ENCODE measurements around the gene AP1G1. TPM values are rescaled to one million over a fixed set of nuclear protein-coding genes. Genes with fewer than 3 reads are reported as not detected.

Gene AP1G1
- polyA plus RNA-seq, 2 of the 4 experiments (the other 2 are of a cell fraction) = 38.1 to 85.6 TPM

- ChIA-PET CTCF (interaction anchor here (0.5 to 1.2 kb wide), 4 partner anchors 57 to 277 kb away, joined by 3 to 5 read pairs (median 4); no protein-coding TSS in a partner anchor), POLR2A (interaction anchor here (0.6 kb wide), 1 partner anchor 55 kb away, joined by 3 read pairs; no protein-coding TSS in a partner anchor)
- H3K9me3 ChIP-seq = no peaks in the 10 kb centered on the region
- H3K27ac ChIP-seq = no peak overlapping the region
- no peak overlapping the region for H3K4me3 ChIP-seq
- no peak for DNase-seq (ENCODE audit: low read depth in 1 of 2, low spot score in 1 of 2)
- TF ChIP-seq USF2 (IDR thresholded peaks at IDR 0.05) = no peak
- no peak for TF ChIP-seq HMGXB4 (CRISPR knock-in tag; IDR thresholded peaks at IDR 0.05; ENCODE audit: borderline replicate concordance)
- no peak for TF ChIP-seq ZNF302 (CRISPR knock-in tag; IDR thresholded peaks at IDR 0.05)
- no peak for TF ChIP-seq TFCP2L1 (CRISPR knock-in tag; IDR thresholded peaks at IDR 0.05)
- 84% methylated on average over 2 of the region's 2 CpGs for WGBS (ENCODE audit: missing lambda C conversion rate)
- H3K4me2 ChIP-seq = no peak overlapping the region
- FAIRE-seq = no peak
- ATAC-seq = no peak
- H3K4me1 ChIP-seq = no peaks in the 10 kb centered on the region
Observed at GRCh38 chr16:71754652-71755051, 54.0 kb downstream of the AP1G1 start.

GRCh38 chr16:71754108-71754507, 54.5 kb downstream of the AP1G1 start:
- TF ChIP-seq TFCP2L1 (CRISPR knock-in tag; IDR thresholded peaks at IDR 0.05) = no peak
- no peak for TF ChIP-seq ZC3H11A (IDR thresholded peaks at IDR 0.05)
- no peak for TF ChIP-seq ELK1 (IDR thresholded peaks at IDR 0.05; ENCODE audit: low read depth, low read length)
- no peak for TF ChIP-seq ZFP36 (IDR thresholded peaks at IDR 0.05; ENCODE audit: borderline replicate concordance, partially characterized antibody)
- TF ChIP-seq E2F6 (IDR thresholded peaks at IDR 0.05; ENCODE audit: borderline replicate concordance, low read depth) = no peak
- no peak for TF ChIP-seq RARB (CRISPR knock-in tag; IDR thresholded peaks at IDR 0.05)
- no peak for TF ChIP-seq SMC3 (IDR thresholded peaks at IDR 0.05)
- no peak for TF ChIP-seq CBX2 (IDR thresholded peaks at IDR 0.05; ENCODE audit: borderline replicate concordance, low read depth)
- no peak for TF ChIP-seq HOXA7 (CRISPR knock-in tag; IDR thresholded peaks at IDR 0.05)
- no peak for TF ChIP-seq TP53 (CRISPR knock-in tag; IDR thresholded peaks at IDR 0.05)
- no peak for TF ChIP-seq FOSB (CRISPR knock-in tag; IDR thresholded peaks at IDR 0.05)
- no peak for TF ChIP-seq HMGXB4 (CRISPR knock-in tag; IDR thresholded peaks at IDR 0.05; ENCODE audit: borderline replicate concordance)
- no peak for TF ChIP-seq NPAS2 (CRISPR knock-in tag; IDR thresholded peaks at IDR 0.05; ENCODE audit: borderline replicate concordance)
- no peak for TF ChIP-seq MYC (IDR thresholded peaks at IDR 0.05; ENCODE audit: borderline replicate concordance, low read length)
- no peak for TF ChIP-seq HOXB5 (CRISPR knock-in tag; IDR thresholded peaks at IDR 0.05)
- TF ChIP-seq USF2 (IDR thresholded peaks at IDR 0.05) = no peak
- no peak for TF ChIP-seq HEYL (CRISPR knock-in tag; IDR thresholded peaks at IDR 0.05)
- TF ChIP-seq CBX8 (IDR thresholded peaks at IDR 0.05) = no peak
- TF ChIP-seq CTCF (IDR thresholded peaks at IDR 0.05) = no peak
- TF ChIP-seq MAFK (IDR thresholded peaks at IDR 0.05; ENCODE audit: partially characterized antibody) = no peak
- CTCF ChIA-PET = interaction anchor here (1.0 to 1.2 kb wide), 3 partner anchors 9 to 128 kb away, joined by 3 to 5 read pairs (median 4); no protein-coding TSS in a partner anchor
- Histone ChIP-seq H3K4me3 (no peak overlapping the region), H3K4me2 (no peak overlapping the region), H3K27ac (no peak overlapping the region), H3K9me3 (no peaks in the 10 kb centered on the region), H3K4me1 (no peaks in the 10 kb centered on the region)
- DNase-seq (ENCODE audit: low read depth in 1 of 2, low spot score in 1 of 2) (no peak), FAIRE-seq (no peak), ATAC-seq (no peak)
- POLR2A ChIA-PET = no interaction called here
